IMR-90 (cell line): Measurements from ENCODE around the gene C1QTNF1. TPM values are rescaled to one million over a fixed set of nuclear protein-coding genes. Genes with fewer than 3 reads are reported as not detected.

Experiments
- ATAC-seq: fragments of 200-7000 bp; cut with Tn5 transposase; 2 replicates; pipeline ENCODE4 v1.9.1; 2020; ENCODE audit warnings: low read depth, mild to moderate bottlenecking, moderate library complexity
- BruUV-seq: library from RNA; stranded (reverse); fragments of 400-500 nt; replicated peaks from 2 replicates; lab custom pipeline; 2021; lab: Mats Ljungman, UMichigan
- CTCF ChIA-PET: fragments of 300-600 bp; formaldehyde crosslinking; extraction: SDS; loops from one replicate; lab custom pipeline; 2021; ENCODE audit warnings: antibody characterized with exemption; lab: Yijun Ruan, JAX
- POLR2A ChIA-PET: fragments of 300-600 bp; sonication (Branson Sonifier 250); formaldehyde crosslinking; loops from one replicate; lab custom pipeline; 2022; ENCODE audit warnings: antibody characterized with exemption; ENCODE audit not compliant: unreplicated experiment; lab: Charles Lee
- DNase-seq: peaks from one replicate; pipeline ENCODE4 v3.0.0; 2013
- H2AFZ ChIP-seq: replicated peaks from 2 replicates; pipeline ENCODE3; 2013; ENCODE audit warnings: low read length, mild to moderate bottlenecking; ENCODE audit not compliant: poor library complexity
- H2AK5ac ChIP-seq: 2 replicates; pipeline ENCODE4 v1.6.1; 2013; ENCODE audit warnings: low read depth, low read length, inconsistent platforms
- H2AK9ac ChIP-seq: replicated peaks from 2 replicates; pipeline ENCODE3; 2013; ENCODE audit warnings: mild to moderate bottlenecking, low read depth, low read length, moderate library complexity; ENCODE audit not compliant: poor library complexity
- H2BK120ac ChIP-seq: 2 replicates; pipeline ENCODE4 v1.6.1; 2013; ENCODE audit warnings: low read depth, low read length, inconsistent platforms
- H2BK15ac ChIP-seq: 3 replicates; pipeline ENCODE4 v1.6.1; 2013; ENCODE audit warnings: low read depth, low read length, inconsistent platforms
- H2BK20ac ChIP-seq: 2 replicates; pipeline ENCODE4 v1.6.1; 2013; ENCODE audit warnings: low read depth, mild to moderate bottlenecking, inconsistent platforms, low read length, moderate library complexity
- H2BK5ac ChIP-seq: 2 replicates; pipeline ENCODE4 v1.6.1; 2013; ENCODE audit warnings: mild to moderate bottlenecking, low read depth, low read length, inconsistent platforms; ENCODE audit not compliant: poor library complexity, severe bottlenecking
- H3K14ac ChIP-seq: replicated peaks from 2 replicates; pipeline ENCODE4 v1.6.1; 2013; ENCODE audit warnings: low read depth, low read length, inconsistent platforms
- H3K18ac ChIP-seq: 2 replicates; pipeline ENCODE4 v1.6.1; 2013; ENCODE audit warnings: low read depth, low read length, control low read depth
- H3K23ac ChIP-seq: 2 replicates; pipeline ENCODE4 v1.6.1; 2013; ENCODE audit warnings: low read depth, low read length, inconsistent platforms
- H3K27ac ChIP-seq: 2 replicates; pipeline ENCODE4 v1.5.1; 2013; ENCODE audit warnings: mild to moderate bottlenecking, control low read depth, low read length; ENCODE audit not compliant: insufficient read depth
- H3K27me3 ChIP-seq: 2 replicates; pipeline ENCODE4 v1.6.1; 2013; ENCODE audit warnings: low read length; ENCODE audit not compliant: control insufficient read depth, insufficient read depth
- H3K36me3 ChIP-seq: 2 replicates; pipeline ENCODE4 v1.6.1; 2013; ENCODE audit warnings: low read length, mixed read lengths; ENCODE audit not compliant: control insufficient read depth, insufficient read depth
- H3K4ac ChIP-seq: 2 replicates; pipeline ENCODE4 v1.6.1; 2013; ENCODE audit warnings: low read depth, low read length, inconsistent platforms
- H3K4me1 ChIP-seq: 2 replicates; pipeline ENCODE4 v1.6.1; 2013; ENCODE audit warnings: low read length, mixed read lengths; ENCODE audit not compliant: control insufficient read depth, insufficient read depth
- H3K4me2 ChIP-seq: 2 replicates; pipeline ENCODE4 v1.6.1; 2013; ENCODE audit warnings: low read depth, mild to moderate bottlenecking, control low read depth, low read length, moderate library complexity
- H3K4me3 ChIP-seq: 2 replicates; pipeline ENCODE4 v1.5.1; 2013; ENCODE audit warnings: low read depth, mild to moderate bottlenecking, control low read depth, low read length, moderate library complexity; ENCODE audit not compliant: insufficient read depth
- H3K56ac ChIP-seq: 2 replicates; pipeline ENCODE4 v1.6.1; 2013; ENCODE audit warnings: low read length, inconsistent platforms; ENCODE audit not compliant: insufficient read depth; ENCODE audit errors: extremely low read depth
- H3K79me1 ChIP-seq, 2 experiments: 2 replicates each; pipeline ENCODE4 v1.6.1; 2013; ENCODE audit warnings: low read length in 2 of 2, inconsistent platforms in 1 of 2, low read depth in 1 of 2
- H3K9ac ChIP-seq: 2 replicates; pipeline ENCODE4 v1.6.1; 2013; ENCODE audit warnings: low read depth, low read length, control low read depth
- H3K9me1 ChIP-seq: 2 replicates; pipeline ENCODE4 v1.6.1; 2013; ENCODE audit warnings: low read length, inconsistent platforms; ENCODE audit not compliant: insufficient read depth
- H3K9me3 ChIP-seq: 2 replicates; pipeline ENCODE4 v1.6.1; 2013; ENCODE audit warnings: low read length; ENCODE audit not compliant: control insufficient read depth, insufficient read depth
- H4K20me1 ChIP-seq: 2 replicates; pipeline ENCODE4 v1.6.1; 2013; ENCODE audit warnings: low read length, inconsistent platforms; ENCODE audit not compliant: insufficient read depth
- H4K5ac ChIP-seq: 2 replicates; pipeline ENCODE4 v1.6.1; 2013; ENCODE audit warnings: mild to moderate bottlenecking, low read depth, low read length, control low read depth
- H4K8ac ChIP-seq, 2 experiments: 2 replicates each; pipeline ENCODE4 v1.6.1; 2013; ENCODE audit warnings: low read depth in 2 of 2, low read length in 2 of 2, control low read depth in 1 of 2, inconsistent platforms in 1 of 2
- H4K91ac ChIP-seq: 2 replicates; pipeline ENCODE4 v1.6.1; 2013; ENCODE audit warnings: low read depth, low read length, inconsistent platforms; ENCODE audit not compliant: insufficient read depth
- CHD1 ChIP-seq: IDR thresholded peaks from 2 replicates; pipeline ENCODE4 v1.6.1; 2012; ENCODE audit warnings: low read depth, low read length, improper control_type of control experiment
- MXI1 ChIP-seq: IDR thresholded peaks from 2 replicates; pipeline ENCODE4 v1.6.1; 2012; ENCODE audit warnings: low read depth, mild to moderate bottlenecking, low read length, moderate library complexity, borderline replicate concordance
- RAD21 ChIP-seq: IDR thresholded peaks from 2 replicates; pipeline ENCODE4 v1.6.1; 2012; ENCODE audit warnings: low read length, improper control_type of control experiment
- WGBS, 2 experiments: methylation state at CpG; one replicate each; pipeline versions ENCODE4 v1.1.5 to v1.1.7; 2013; ENCODE audit warnings: missing lambda C conversion rate in 2 of 2; ENCODE audit not compliant: insufficient read length in 1 of 2; ENCODE audit errors: extremely low coverage in 2 of 2; 5-methylcytosine and 5-hydroxymethylcytosine counted together
- dilution Hi-C: fragments of 300-500 bp; cut with HindIII; formaldehyde crosslinking; loops from one replicate; pipeline ENCODE4 v1.14.3; 2018; ENCODE audit warnings: low sequenced_read_pairs; ENCODE audit not compliant: unreplicated experiment
- in situ Hi-C: fragments of 300-500 bp; cut with MboI; formaldehyde crosslinking; loops from 3 replicates; pipeline ENCODE4 v1.14.3; 2019; ENCODE audit warnings: low sequenced_read_pairs, inconsistent platforms, mixed read lengths
- intact Hi-C: fragments of 100-400 bp; cut with micrococcal nuclease; formaldehyde crosslinking; loops from 2 replicates; pipeline ENCODE4 v1.10.0; 2022
- polyA plus RNA-seq, 3 experiments: library from polyadenylated mRNA; depleted of rRNA; stranded (reverse); fragments of >200 nt; gene quantifications; 2 replicates each; pipeline ENCODE4 v1.2.3, GENCODE V29; 2012; ENCODE audit warnings: low replicate concordance in 1 of 3
- total RNA-seq: library from RNA; depleted of rRNA; stranded (reverse); fragments of >200 nt; gene quantifications from 2 replicates; pipeline ENCODE4 v1.2.3, GENCODE V29; 2012
- TF ChIP-seq, protein P1 (sequence below): fragments of 150-350 bp; IDR thresholded peaks from 2 replicates; pipeline ENCODE4 v1.6.1; 2017; ENCODE audit warnings: mild to moderate bottlenecking, antibody characterized with exemption, low read length, low read depth

C1QTNF1 gene
- total and polyA plus RNA-seq, 2 of the 4 experiments (the other 2 are of a cell fraction) = 3.4 to 8.4 TPM

- DNase-seq (no peak), ATAC-seq (no peak)
- 86% methylated on average over 4 of the region's 21 CpGs; no CpG with 5 or more reads in 1 of the 2 experiments for WGBS, 2 experiments
- 0 out of 2 replicates have a peak, but pooled peaks cover 2% of the 10 kb centered on the region for H3K4me1 ChIP-seq
- H3K27me3 ChIP-seq = no peaks in the 10 kb centered on the region
- H3K4me3 ChIP-seq = no peak overlapping the region
- H2AK5ac ChIP-seq = no peak overlapping the region
- H3K4me2 ChIP-seq = no peak overlapping the region
- no peak overlapping the region for H3K14ac ChIP-seq
- H2AFZ ChIP-seq = no peak overlapping the region
- CTCF ChIA-PET = interaction anchor here (0.9 kb wide), 1 partner anchor 51 kb away, joined by 3 read pairs; no protein-coding TSS in a partner anchor
- no peak overlapping the region for H4K8ac ChIP-seq
- no peaks in the 10 kb centered on the region for H3K9me3 ChIP-seq
- no TSS peak for BruUV-seq
- no peak overlapping the region for H2AK9ac ChIP-seq
- in situ Hi-C loops = loop anchor here (25.0 kb wide), 1 partner anchor 634 kb away; no protein-coding TSS in a partner anchor
- H3K56ac ChIP-seq = no peak overlapping the region
- POLR2A ChIA-PET = no interaction called here
- dilution Hi-C loops = no loop called here
- no peak overlapping the region for H3K18ac ChIP-seq
- H4K91ac ChIP-seq = no peak overlapping the region
- H2BK120ac ChIP-seq = no peak overlapping the region
- 0 out of 2 replicates have a peak, but pooled peaks cover 4% of the 10 kb centered on the region for H4K20me1 ChIP-seq
- no peak overlapping the region for H2BK5ac ChIP-seq
- H3K9ac ChIP-seq = no peak overlapping the region
- no peaks in the 10 kb centered on the region; the same call in 1 of the 2 replicates for H3K9me1 ChIP-seq
- H3K36me3 ChIP-seq = peaks cover 29% of the 10 kb centered on the region
- no peak overlapping the region for H2BK15ac ChIP-seq
- H2BK20ac ChIP-seq = no peak overlapping the region
- intact Hi-C loops = no loop called here
- no peak overlapping the region for H3K23ac ChIP-seq
- H3K27ac ChIP-seq = no peak overlapping the region
- TF ChIP-seq, protein P1, sequence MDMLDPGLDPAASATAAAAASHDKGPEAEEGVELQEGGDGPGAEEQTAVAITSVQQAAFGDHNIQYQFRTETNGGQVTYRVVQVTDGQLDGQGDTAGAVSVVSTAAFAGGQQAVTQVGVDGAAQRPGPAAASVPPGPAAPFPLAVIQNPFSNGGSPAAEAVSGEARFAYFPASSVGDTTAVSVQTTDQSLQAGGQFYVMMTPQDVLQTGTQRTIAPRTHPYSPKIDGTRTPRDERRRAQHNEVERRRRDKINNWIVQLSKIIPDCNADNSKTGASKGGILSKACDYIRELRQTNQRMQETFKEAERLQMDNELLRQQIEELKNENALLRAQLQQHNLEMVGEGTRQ = no peak
- TF ChIP-seq MXI1 (no peak), RAD21 (no peak), CHD1 (no peak)
- peaks cover 0 to 13% of the 10 kb centered on the region in 2 experiments; a peak in 2 of 4 replicates for H3K79me1 ChIP-seq
- H4K5ac ChIP-seq = no peak overlapping the region
- no peak overlapping the region for H3K4ac ChIP-seq
Observed at GRCh38 chr17:79078476-79079190, 54.7 kb downstream of the C1QTNF1 start.
